K562 (cell line): Measurements from ENCODE around the gene SLC24A4. TPM values are rescaled to one million over a fixed set of nuclear protein-coding genes. Genes with fewer than 3 reads are reported as not detected.

Experiments
- ATAC-seq: fragments of 200-7000 bp; cut with Tn5 transposase; 3 replicates; pipeline ENCODE4 v1.9.1; 2020; ENCODE audit warnings: moderate library complexity
- BruUV-seq: library from RNA; stranded (reverse); fragments of 400-500 nt; replicated peaks from 2 replicates; lab custom pipeline; 2021; lab: Mats Ljungman, UMichigan
- CTCF ChIA-PET: fragments of 300-600 bp; formaldehyde crosslinking; extraction: SDS; loops from one replicate; lab custom pipeline; 2021; ENCODE audit warnings: low intra/inter-chr PET ratio; lab: Yijun Ruan, JAX
- POLR2A ChIA-PET: fragments of 300-600, 350-650 bp; sonication (Branson Sonifier 250); formaldehyde crosslinking; extraction: SDS; loops from one replicate; lab custom pipeline; 2021; ENCODE audit warnings: antibody characterized with exemption, inconsistent platforms; lab: Yijun Ruan, JAX
- DNase-seq, 4 experiments: peaks; one replicate each; pipeline versions ENCODE4 v3.0.0 to v3.0.0-alpha.2; 2011 to 2018; ENCODE audit warnings: low spot score in 3 of 4, mixed read lengths in 3 of 4; ENCODE audit errors: extremely low read depth in 1 of 4
- FAIRE-seq: peaks from 2 replicates; lab custom pipeline; 2011; peaks lifted over from hg19 to GRCh38; lab: Jason Lieb, UNC
- H2AFZ ChIP-seq: 2 replicates; pipeline ENCODE4 v1.6.0; 2011; ENCODE audit warnings: low read depth, low read length, control low read depth, inconsistent platforms
- H3K27ac ChIP-seq: fragments of 200-600 bp; 3 replicates; pipeline ENCODE4 v1.8.0; 2011; ENCODE audit warnings: low read depth, mild to moderate bottlenecking, control low read depth, inconsistent platforms, low read length, moderate library complexity, mixed read lengths; ENCODE audit errors: extremely low read depth
- H3K27me3 ChIP-seq, 2 experiments: fragments of 300-600 bp in 1 of 2; 2 replicates in 1 of 2; 3 replicates in 1 of 2; pipeline versions ENCODE4 v1.6.0 to v1.8.0; 2011; ENCODE audit warnings: inconsistent platforms in 2 of 2, low read length in 2 of 2, mild to moderate bottlenecking in 1 of 2, mixed read lengths in 1 of 2, moderate library complexity in 1 of 2; ENCODE audit not compliant: control insufficient read depth in 2 of 2, insufficient read depth in 2 of 2
- H3K36me3 ChIP-seq: fragments of 300-600 bp; 3 replicates; pipeline ENCODE4 v1.8.0; 2011; ENCODE audit warnings: mild to moderate bottlenecking, low read length, inconsistent platforms; ENCODE audit not compliant: control insufficient read depth, insufficient read depth
- H3K4me1 ChIP-seq, 2 experiments: fragments of 200-600 bp in 1 of 2; replicated peaks in 1 of 2; 2 replicates in 1 of 2; 3 replicates in 1 of 2; pipeline versions ENCODE4 v1.5.1 to v1.8.0; 2011; ENCODE audit warnings: inconsistent platforms in 2 of 2, low read length in 2 of 2, mild to moderate bottlenecking in 1 of 2, mixed read lengths in 1 of 2, moderate library complexity in 1 of 2; ENCODE audit not compliant: control insufficient read depth in 2 of 2, insufficient read depth in 2 of 2
- H3K4me2 ChIP-seq: 2 replicates; pipeline ENCODE4 v1.6.1; 2011; ENCODE audit warnings: low read length, control low read depth, inconsistent platforms, mixed read lengths; ENCODE audit not compliant: insufficient read depth
- H3K4me3 ChIP-seq: fragments of 200-600 bp; sonication (generic), shearing (Covaris generic); 2 replicates; pipeline ENCODE4 v1.5.1; 2016; ENCODE audit warnings: control low read depth, inconsistent platforms
- H3K79me2 ChIP-seq: fragments of 200-600 bp; 3 replicates; pipeline ENCODE4 v1.8.0; 2011; ENCODE audit warnings: low read length, inconsistent platforms; ENCODE audit not compliant: control insufficient read depth, insufficient read depth
- H3K9ac ChIP-seq, 2 experiments: 2 replicates each; pipeline versions ENCODE4 v1.6.0 to v1.6.1; 2011; ENCODE audit warnings: low read depth in 2 of 2, low read length in 2 of 2, control low read depth in 1 of 2, inconsistent platforms in 1 of 2, mild to moderate bottlenecking in 1 of 2, mixed read lengths in 1 of 2; ENCODE audit not compliant: insufficient read depth in 1 of 2
- H3K9me1 ChIP-seq: one replicate; pipeline ENCODE4 v1.6.0; 2011; ENCODE audit warnings: inconsistent platforms, mild to moderate bottlenecking, low read length, moderate library complexity; ENCODE audit not compliant: control insufficient read depth, insufficient read depth
- H3K9me3 ChIP-seq: replicated peaks from 2 replicates; pipeline ENCODE4 v1.5.1; 2011; ENCODE audit warnings: low read depth, low read length, inconsistent platforms; ENCODE audit not compliant: control insufficient read depth, insufficient read depth
- H4K20me1 ChIP-seq: replicated peaks from 2 replicates; pipeline ENCODE4 v1.6.1; 2011; ENCODE audit warnings: low read length, inconsistent platforms, mixed read lengths; ENCODE audit not compliant: control insufficient read depth, insufficient read depth
- BRCA1 ChIP-seq, 2 experiments: fragments of 450-650 bp in 1 of 2; sonication (generic) in 1 of 2; formaldehyde crosslinking in 1 of 2; IDR thresholded peaks; 2 replicates each; pipeline versions ENCODE4 v1.5.0 to v1.6.1; 2017 to 2020; ENCODE audit warnings: mild to moderate bottlenecking in 1 of 2, missing genetic modification reagents in 1 of 2
- ELF4 ChIP-seq: fragments of 450-650 bp; formaldehyde crosslinking; IDR thresholded peaks from 2 replicates; pipeline ENCODE4 v1.4.0; 2022; ENCODE audit warnings: missing genetic modification characterization
- ETV1 ChIP-seq: fragments of 450-650 bp; conservative IDR thresholded peaks from 2 replicates; pipeline ENCODE4 v1.6.1; 2016; ENCODE audit warnings: missing genetic modification characterization, control low read depth, low read depth, missing compliant biosample characterization
- NFATC3 ChIP-seq: fragments of 450-650 bp; IDR thresholded peaks from 2 replicates; pipeline ENCODE4 v1.6.1; 2017; ENCODE audit warnings: mild to moderate bottlenecking
- SMARCA4 ChIP-seq: fragments of 450-650 bp; IDR thresholded peaks from 2 replicates; pipeline ENCODE4 v1.6.1; 2016
- SP2 ChIP-seq: IDR thresholded peaks from 2 replicates; pipeline ENCODE4 v1.6.1; 2011; ENCODE audit warnings: mild to moderate bottlenecking, low read depth, low read length, moderate library complexity; ENCODE audit not compliant: poor library complexity, severe bottlenecking; ENCODE audit errors: extremely low read depth
- ZBED1 ChIP-seq: IDR thresholded peaks from 2 replicates; pipeline ENCODE4 v1.6.1; 2014
- ZFP36 ChIP-seq: fragments of 150-350 bp; IDR thresholded peaks from 2 replicates; pipeline ENCODE4 v1.6.1; 2018; ENCODE audit warnings: low read length, low read depth; ENCODE audit not compliant: partially characterized antibody
- ZKSCAN1 ChIP-seq: fragments of 150-350 bp; IDR thresholded peaks from 2 replicates; pipeline ENCODE4 v1.6.1; 2016; ENCODE audit warnings: low read depth, low read length
- WGBS: fragments of 100-300 bp; shearing (Covaris generic); methylation state at CpG from one replicate; pipeline ENCODE4 v1.1.6; 2016; ENCODE audit warnings: low coverage, mixed read lengths; ENCODE audit not compliant: insufficient coverage; ENCODE audit errors: missing lambda C conversion rate; 5-methylcytosine and 5-hydroxymethylcytosine counted together
- in situ Hi-C: fragments of 300-500 bp; cut with MboI; formaldehyde crosslinking; loops from 4 replicates; pipeline ENCODE4 v1.15.0; 2018; ENCODE audit warnings: inconsistent platforms, mixed read lengths
- intact Hi-C: fragments of 100-400 bp; cut with micrococcal nuclease; formaldehyde crosslinking; loops from 2 replicates; pipeline ENCODE4 v1.14.2; 2022
- polyA plus RNA-seq, 8 experiments: library from polyadenylated mRNA; depleted of rRNA in 4 of 8; stranded (reverse) in 5 of 8; unstranded in 3 of 8; fragments of >200 nt; fragmentation: Nextera tagmentation in 2 of 8; fragmentation: Illumina TruSeq in 1 of 8; extraction: Ambion mirVana in 2 of 8; extraction: Trizol in 1 of 8; gene quantifications; 2 replicates each; pipeline versions ENCODE4 v1.2.1 to v1.2.3, GENCODE V29; 2011 to 2014; ENCODE audit warnings: inconsistent platforms in 1 of 8, missing spikeins in 1 of 8
- total RNA-seq, 7 experiments: library from RNA; depleted of rRNA in 6 of 7; stranded (reverse); fragments of >200 nt in 6 of 7; fragmentation: Illumina TruSeq in 2 of 7; extraction: Trizol in 2 of 7; gene quantifications; 2 replicates each; pipeline versions ENCODE4 v1.2.1 to v1.2.3, GENCODE V29; 2011 to 2021; ENCODE audit warnings: low replicate concordance in 1 of 7
- TF ChIP-seq, protein P1 (sequence below): sonication (generic); formaldehyde crosslinking; IDR thresholded peaks from 2 replicates; pipeline ENCODE4 v1.9.0; 2022; ENCODE audit warnings: mild to moderate bottlenecking, missing genetic modification reagents
- TF ChIP-seq, protein P2 (sequence below): sonication (generic); IDR thresholded peaks from 2 replicates; pipeline ENCODE4 v1.6.1; 2016
- TF ChIP-seq, protein P3 (sequence below): sonication (generic); formaldehyde crosslinking; IDR thresholded peaks from 2 replicates; pipeline ENCODE4 v1.8.0; 2022; ENCODE audit warnings: missing genetic modification reagents, mild to moderate bottlenecking, borderline replicate concordance

SLC24A4 gene
- total and polyA plus RNA-seq, 9 of the 15 experiments (the other 6 are each of a cell fraction or from before 2014, with no cell fraction given): not detected

DNA sequence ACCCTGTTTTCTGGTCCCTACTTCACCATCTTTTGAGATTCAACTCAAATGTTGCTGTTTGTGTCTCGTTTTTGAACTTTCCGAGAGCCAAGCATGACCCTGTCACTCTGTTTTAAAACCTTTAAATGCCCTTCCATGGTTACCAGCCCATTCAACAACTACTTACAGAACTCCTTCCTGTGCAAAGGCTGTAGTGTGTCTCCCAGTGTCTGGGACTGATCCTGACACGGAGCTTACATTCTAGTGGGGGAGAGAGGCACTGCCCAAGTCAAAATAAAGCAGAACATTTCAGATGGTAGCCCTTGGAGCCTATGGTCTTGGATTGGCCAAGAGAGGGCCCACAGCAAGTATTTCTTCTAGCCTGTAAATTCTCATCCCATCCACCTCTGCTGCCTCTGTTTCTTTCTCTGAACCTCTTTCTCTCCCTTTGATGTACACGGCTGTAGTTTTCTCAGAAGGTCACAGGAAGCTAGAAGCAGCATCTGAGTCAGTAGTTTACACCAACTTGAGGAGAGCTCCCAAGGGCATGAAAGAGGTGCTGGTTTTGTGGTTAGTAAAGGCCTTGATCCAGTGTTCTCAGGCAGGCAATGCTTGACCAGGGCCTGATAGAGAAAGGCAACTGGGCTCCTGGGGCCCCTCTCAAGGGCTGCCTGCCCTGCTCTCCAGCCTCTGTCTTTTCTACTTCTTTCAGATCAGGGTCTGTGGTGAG is 42.3 kb upstream of the SLC24A4 start:
- H4K20me1 ChIP-seq: no peaks in the 10 kb centered on the region
- DNase-seq (no peak), ATAC-seq (no peak)
- TF ChIP-seq ETV1 (tag) (no peak), SP2 (no peak), BRCA1 (IDR thresholded peaks at IDR 0.05) (no peak), BRCA1 (CRISPR knock-in tag; IDR thresholded peaks at IDR 0.05) (no peak), SMARCA4 (no peak), NFATC3 (no peak), ZKSCAN1 (no peak), ZBED1 (no peak), ZFP36 (no peak), ELF4 (CRISPR knock-in tag) (no peak)
- TF ChIP-seq, protein P1, sequence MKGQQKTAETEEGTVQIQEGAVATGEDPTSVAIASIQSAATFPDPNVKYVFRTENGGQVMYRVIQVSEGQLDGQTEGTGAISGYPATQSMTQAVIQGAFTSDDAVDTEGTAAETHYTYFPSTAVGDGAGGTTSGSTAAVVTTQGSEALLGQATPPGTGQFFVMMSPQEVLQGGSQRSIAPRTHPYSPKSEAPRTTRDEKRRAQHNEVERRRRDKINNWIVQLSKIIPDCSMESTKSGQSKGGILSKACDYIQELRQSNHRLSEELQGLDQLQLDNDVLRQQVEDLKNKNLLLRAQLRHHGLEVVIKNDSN (CRISPR knock-in tag): no peak
- TF ChIP-seq, protein P2, sequence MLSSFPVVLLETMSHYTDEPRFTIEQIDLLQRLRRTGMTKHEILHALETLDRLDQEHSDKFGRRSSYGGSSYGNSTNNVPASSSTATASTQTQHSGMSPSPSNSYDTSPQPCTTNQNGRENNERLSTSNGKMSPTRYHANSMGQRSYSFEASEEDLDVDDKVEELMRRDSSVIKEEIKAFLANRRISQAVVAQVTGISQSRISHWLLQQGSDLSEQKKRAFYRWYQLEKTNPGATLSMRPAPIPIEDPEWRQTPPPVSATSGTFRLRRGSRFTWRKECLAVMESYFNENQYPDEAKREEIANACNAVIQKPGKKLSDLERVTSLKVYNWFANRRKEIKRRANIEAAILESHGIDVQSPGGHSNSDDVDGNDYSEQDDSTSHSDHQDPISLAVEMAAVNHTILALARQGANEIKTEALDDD: no peak
- TF ChIP-seq, protein P3, sequence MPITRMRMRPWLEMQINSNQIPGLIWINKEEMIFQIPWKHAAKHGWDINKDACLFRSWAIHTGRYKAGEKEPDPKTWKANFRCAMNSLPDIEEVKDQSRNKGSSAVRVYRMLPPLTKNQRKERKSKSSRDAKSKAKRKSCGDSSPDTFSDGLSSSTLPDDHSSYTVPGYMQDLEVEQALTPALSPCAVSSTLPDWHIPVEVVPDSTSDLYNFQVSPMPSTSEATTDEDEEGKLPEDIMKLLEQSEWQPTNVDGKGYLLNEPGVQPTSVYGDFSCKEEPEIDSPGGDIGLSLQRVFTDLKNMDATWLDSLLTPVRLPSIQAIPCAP (CRISPR knock-in tag): no peak
- TF ChIP-seq, all 486 proteins: peak for 0
- no peaks in the 10 kb centered on the region for H3K9me3 ChIP-seq
- H3K4me3 ChIP-seq: no peak overlapping the region
- BruUV-seq: no TSS peak
- POLR2A ChIA-PET: no interaction called here
- no peak for FAIRE-seq
- H3K4me2 ChIP-seq: no peak overlapping the region
- peaks cover 0 to 10% of the 10 kb centered on the region in 2 experiments; a peak in 1 of 5 replicates for H3K27me3 ChIP-seq
- no peaks in the 10 kb centered on the region for H3K4me1 ChIP-seq
- H3K36me3 ChIP-seq: no peaks in the 10 kb centered on the region
- no peak overlapping the region for H3K27ac ChIP-seq
- intact Hi-C loops (no loop called here), in situ Hi-C loops (no loop called here)
- CTCF ChIA-PET: no interaction called here
- WGBS: 0% methylated on average over 4 of the region's 4 CpGs
- no peak overlapping the region for H3K9ac ChIP-seq
- no peaks in the 10 kb centered on the region for H3K79me2 ChIP-seq
- H2AFZ ChIP-seq: no peak overlapping the region
- no peaks in the 10 kb centered on the region for H3K9me1 ChIP-seq
